Stimulated activated CD4-positive, alpha-beta T cell treated with anti-CD3 and anti-CD28 coated beads, TNF-alpha, amount 100 ng/mL, for 48 hours (primary cell): Measurements from ENCODE around the gene ARHGAP31.
A peak's percentile ranks its signal among the peaks of the same experiment; 100 is the strongest.
"Not testable (repeated sequence)": the region's sequence is repeated elsewhere in the genome, so short reads cannot be mapped to it uniquely, and the experiment has no call there.

ENCODE experiments used
- DNase-seq, 3 donors: peaks; one replicate each; pipeline ENCODE4 v3.0.0-alpha.2; 2020; ENCODE audit warnings: low read depth in 3 of 3

ARHGAP31 gene

DNA sequence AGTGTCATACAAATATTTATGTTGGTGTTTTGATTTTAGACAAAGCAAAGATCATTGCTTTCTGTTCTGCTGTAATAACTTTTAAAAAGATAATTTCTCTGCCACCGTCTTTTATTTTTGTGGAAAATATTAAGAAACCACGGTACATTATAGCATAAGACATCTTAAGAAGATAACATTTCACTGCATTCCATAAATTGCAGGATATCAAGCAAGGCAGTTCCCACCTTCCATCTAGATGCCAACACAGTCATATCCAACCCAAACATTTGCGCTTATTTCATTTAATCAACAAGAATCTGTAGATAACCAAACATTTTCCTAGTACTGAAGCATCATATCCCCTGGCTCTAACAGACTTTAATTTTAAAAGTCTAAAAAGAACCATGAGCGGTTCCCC lies 25.1 kb downstream of the ARHGAP31 start:
- DNase-seq: no peak

DNA sequence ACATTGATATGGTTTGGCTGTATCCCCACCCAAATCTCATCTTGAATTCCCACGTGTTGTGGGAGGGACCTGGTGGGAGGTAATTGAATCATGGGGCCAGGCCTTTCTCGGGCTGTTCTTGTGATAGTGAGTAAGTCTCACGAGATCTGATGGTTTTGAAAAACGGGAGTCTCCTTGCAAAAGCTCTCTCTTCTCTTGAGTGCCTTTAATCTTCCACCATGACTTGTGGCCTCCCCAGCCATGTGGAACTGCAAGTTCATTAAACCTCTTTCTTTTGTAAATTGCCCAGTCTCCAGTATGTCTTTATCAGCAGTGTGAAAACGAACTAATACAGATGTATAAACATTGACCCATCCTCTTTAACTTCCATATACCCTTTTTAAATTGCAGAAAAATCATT lies 26.6 kb downstream of the ARHGAP31 start:
- DNase-seq: not testable (repeated sequence)

DNA sequence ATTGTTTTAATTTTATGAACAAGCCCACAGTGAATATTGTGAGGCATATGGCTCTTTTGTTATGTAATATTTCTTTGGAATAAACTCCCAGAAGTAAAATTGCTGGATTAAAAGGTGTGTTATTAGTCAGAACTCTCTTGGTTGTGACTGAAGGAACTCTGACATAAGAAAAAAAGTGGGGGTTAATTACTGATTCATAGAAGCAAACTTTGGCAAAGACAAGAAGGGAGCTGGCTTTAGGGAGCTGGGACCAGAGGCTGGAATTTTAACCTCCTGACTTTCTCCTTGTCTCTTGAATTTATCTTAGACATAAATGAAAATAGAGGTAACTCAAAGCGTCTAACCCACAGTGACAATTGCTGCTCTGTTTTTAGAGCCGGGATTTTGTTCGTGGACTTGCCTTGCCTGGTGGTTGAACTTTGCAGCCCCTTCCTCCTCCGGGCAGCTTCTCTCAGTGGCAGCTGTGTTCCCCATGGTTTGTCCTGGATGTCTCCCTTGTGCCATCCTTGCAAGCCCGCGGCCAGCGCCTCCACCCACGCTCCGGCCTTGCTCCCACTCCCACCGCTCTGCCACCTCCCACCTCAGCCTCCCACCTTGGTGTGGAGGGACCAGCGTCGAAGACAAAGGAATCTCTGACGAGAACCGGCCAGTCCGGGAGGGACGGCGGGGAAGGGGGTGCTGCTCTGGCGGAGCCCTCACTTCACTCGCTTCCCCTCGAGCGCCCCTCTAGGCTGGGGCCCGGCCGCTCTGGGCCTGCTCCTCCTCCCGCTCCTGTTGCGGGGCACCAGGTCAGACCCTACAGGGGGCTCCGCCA lies 28.0 kb downstream of the ARHGAP31 start:
- peak in 1 of 3 donors; percentile 3 for DNase-seq

DNA sequence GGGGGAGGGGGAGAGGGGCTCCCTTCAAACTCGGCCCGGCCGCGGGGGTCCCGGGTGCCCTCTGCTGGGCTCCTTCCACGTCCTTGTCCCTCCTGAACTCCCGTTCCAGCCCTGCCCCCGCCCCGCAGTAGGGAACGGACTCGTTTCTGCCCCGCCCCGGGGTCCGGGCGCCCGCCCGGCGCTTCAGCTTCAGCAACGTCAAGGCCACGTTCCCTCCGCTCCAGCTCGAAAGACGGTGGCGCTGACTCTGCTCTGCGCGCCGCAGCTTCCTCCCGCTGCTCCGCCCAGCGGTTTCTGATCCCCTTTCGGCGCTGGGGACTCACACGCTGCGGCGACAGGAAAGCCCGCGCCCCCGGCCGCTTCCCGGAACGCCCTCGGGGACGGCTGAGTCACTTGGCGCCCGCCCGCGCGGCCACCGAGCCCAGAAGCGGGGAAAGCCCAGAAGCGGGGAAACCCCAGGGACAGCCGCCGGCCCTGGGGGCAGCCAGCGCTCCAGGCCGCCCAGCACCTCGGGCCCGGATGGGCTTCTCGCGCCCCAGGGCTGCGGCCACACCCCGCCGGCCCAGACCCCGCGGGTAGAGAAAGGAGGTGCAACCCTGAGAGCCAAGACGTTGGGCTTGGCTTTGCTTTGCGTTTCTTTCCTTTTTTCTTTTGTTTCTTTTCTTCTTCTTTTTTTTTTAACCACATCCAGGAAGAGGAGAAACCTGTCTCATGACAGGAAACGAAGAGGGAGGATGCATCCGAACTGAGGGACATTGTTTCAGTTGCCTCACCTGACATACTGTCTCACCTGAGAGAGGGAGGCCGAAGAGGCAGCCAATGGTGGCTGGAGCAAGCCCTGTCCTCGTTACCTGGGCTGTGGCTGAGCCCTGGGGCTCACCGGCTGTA lies 28.9 kb downstream of the ARHGAP31 start:
- peak; percentile 88 to 93 (median 91) for DNase-seq

DNA sequence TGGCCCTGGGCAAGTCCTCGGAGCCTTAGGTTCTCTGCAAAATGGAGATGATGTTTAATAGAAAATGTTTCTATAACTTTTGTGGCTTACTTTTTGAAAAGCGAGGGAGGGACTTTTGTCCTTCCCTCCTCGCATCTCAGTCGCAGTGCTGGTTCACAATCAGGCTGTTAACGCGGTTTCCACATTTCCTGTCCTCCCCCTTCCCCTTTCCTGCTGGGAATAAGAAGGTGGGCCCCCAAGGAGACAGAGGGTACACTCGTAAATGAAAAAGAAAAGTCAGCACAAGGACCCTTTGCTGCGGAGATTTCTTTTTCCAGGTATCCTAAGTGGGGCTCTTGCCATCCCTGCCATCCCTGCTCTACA lies 29.5 kb downstream of the ARHGAP31 start:
- no peak for DNase-seq

DNA sequence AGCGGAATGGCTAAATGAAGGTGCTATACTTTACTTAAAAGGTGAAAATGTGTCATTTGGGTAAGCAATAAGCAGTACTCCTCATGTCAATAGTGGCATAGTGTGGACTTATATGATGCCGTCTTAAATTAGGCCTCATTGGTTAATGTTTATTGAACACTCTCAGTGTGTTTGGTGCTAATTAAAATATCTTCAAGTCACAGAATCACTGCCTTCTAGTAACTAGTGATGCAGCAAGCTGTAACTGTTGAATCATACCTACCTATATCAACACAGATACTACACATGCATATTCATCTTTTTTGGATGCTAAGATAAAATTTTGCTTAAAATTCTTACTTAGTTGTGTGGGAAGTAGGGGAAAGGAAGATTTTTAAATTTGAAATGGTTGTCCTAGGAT lies 30.7 kb downstream of the ARHGAP31 start:
- no peak for DNase-seq

DNA sequence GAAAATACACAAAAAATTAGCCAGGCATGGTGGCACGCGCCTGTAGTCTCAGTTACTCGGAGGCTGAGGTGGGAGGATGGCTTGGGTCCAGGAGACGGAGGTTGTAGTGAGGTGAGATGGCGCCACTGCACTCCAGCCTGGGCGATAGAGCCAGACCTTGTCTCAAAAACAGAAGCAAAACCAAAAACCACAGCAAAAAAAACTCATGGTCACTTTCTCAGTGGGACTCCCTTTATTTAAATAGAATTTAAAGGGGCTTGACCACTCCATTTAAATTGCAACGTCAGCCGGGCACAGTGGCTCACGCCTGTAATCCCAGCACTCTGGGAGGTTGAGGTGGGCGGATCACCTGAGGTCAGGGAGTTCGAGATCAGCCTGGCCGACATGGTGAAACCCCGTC lies 32.8 kb downstream of the ARHGAP31 start:
- DNase-seq: no peak

DNA sequence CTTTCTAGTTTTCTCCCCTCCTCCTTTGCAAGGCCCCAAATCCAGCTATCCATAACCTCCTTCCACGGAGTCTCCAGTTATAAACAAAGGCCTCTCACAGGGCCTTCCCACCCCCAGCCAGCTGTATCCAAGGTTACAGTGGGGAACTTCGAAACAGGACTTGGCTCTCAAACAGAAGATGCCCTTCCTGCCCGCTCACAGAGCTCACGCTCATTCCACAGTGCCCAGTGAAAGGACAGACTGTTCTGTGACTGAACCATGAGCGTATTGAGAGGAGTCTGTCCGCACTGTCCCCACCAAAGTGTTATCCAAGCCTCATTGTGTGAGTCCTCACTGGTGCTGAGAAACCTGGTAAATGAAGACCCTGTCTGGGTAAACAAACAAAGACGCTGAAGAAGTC lies 35.4 kb downstream of the ARHGAP31 start:
- DNase-seq: no peak

DNA sequence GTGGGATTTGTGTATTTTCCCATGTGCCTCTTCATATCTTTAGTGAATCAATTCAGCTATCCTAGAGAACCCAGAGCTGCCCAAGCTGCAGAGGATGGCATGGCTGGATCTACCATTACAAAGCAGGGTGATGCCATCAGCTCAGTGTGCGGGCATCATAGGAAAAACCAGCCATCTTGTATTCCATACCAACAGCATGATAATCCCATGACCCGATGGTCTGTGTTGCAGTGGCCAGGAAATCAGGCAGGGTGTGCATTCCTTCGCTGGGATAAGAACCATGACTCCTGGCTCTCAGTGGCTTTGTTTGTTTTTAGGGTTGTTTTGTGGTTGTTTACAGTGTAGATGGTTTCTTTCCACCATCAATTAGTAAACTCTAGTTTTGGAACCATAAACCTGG lies 36.0 kb downstream of the ARHGAP31 start:
- no peak for DNase-seq

DNA sequence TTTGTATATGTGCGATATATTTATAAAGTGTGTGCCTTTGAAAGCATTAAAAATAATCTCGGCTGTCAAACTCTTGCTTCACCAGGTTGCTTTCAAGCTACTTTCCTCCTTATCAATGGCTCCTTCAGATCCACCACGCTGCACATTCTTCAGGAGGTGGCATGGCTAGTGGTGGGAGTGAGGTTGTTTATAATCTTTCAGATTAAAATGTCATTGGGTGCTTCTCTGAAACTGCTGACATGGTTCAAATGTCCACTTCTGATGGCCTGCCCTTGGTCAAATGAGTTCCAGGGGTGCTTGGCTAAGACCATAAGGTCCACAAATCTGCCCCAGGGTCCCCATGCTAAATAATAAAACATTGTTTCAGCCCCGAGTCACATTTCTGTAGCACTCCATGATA lies 36.7 kb downstream of the ARHGAP31 start:
- no peak for DNase-seq

DNA sequence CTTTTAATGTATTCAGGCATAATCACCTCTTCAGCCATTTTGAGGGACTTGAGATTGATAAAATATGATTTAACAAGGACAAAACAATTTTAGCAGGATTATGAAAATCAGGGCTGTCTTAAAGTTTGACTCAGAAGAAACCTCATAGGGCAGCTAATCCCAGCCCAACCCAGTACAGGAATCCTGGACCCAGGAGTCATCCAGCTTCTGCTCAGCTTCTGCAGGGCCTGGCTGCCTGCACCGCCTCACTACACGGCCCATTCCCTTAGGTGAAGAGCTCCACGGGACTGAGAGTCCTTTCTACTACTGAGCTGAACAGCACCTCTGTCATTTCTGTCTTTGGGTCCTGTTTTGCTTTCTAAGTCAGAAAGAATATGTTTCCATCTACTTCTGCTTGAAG lies 37.5 kb downstream of the ARHGAP31 start:
- DNase-seq: no peak

DNA sequence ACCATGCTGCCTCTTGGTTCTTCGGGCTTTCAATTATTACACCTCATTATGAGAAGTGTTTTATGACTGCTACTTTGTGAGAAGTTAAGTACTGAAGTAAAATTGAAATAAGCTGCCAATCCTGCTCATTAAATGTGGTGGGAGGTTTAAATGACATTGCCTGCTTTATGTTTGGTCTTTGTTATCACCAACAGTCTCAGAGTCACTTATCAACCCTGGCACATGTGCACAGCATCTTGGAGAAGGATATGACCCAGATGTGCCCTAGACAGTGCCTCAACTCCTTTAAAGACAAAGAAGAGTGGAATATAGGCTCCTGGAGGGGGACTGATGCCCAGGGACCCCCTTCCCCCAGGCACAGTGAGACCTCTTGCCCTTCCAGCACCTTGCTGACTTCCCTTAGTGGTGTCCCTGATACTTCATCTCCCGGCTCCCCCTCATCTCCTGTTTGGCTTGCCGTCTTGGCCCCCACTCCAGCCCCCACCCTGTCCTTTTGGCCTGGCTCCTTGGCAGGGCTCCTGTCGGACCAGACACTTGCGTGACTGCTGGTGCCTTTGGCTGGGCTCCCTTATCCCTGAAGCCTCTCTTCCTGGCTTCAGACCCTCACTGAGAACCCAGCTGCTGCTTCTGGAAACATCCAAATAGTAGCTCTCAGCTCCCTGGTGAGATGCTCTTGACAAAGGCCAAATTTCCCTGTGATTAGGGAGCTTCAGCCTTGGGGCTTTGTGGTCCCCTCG lies 39.8 kb downstream of the ARHGAP31 start:
- no peak for DNase-seq

DNA sequence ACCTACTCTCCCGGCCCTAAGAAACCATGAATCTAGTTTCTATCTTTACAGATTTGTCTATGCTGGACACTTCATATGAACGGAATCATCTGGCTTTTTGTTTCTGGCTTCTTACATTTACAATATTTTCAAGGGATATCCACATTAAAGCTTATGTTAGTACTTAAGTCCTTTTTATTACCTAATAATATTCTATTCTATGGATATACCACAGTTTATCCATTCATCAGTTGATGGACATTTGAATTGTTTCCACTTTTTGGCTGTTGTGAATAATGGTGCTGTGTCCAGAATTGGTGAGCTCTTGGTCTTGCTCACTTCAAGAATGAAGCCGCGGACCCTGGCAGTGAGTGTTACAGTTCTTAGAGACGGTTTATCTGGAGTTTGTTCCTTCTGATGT lies 42.6 kb downstream of the ARHGAP31 start:
- DNase-seq: no peak

DNA sequence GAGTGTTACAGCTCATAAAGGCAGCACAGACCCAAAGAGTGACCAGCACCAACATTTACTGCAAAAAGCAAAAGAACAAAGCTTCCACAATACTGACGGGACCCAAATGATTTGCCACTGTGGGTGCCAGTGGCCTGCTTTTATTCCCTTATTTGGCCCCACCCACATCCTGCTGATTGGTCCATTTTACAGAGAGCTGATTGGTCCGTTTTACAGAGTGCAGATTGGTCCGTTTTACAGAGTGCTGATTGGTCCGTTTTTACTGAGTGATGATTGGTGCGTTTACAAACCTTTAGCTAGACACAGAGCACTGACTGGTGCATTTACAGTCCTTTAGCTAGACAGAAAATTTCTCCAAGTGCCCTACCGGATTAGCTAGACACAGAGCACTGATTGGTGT lies 43.2 kb downstream of the ARHGAP31 start:
- DNase-seq: not testable (repeated sequence)

DNA sequence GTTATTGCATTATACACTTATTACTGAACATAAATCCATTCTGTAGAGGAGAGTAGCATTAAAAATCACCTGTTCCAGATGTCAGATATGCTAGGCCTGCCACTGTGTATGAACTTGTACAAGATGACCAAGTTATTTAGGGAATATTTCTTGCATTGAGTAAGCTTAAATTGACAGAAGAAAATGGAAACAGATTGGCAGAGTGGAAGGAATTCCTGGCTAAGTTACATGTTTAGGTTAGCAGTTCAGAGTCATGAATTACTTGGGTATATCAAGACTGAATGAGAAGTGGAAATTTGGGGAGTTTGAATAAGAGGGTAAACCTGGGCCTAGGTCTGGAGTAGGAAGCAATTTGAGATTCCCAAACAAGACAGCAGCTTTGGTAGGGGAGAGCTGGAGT lies 44.6 kb downstream of the ARHGAP31 start:
- DNase-seq: no peak

DNA sequence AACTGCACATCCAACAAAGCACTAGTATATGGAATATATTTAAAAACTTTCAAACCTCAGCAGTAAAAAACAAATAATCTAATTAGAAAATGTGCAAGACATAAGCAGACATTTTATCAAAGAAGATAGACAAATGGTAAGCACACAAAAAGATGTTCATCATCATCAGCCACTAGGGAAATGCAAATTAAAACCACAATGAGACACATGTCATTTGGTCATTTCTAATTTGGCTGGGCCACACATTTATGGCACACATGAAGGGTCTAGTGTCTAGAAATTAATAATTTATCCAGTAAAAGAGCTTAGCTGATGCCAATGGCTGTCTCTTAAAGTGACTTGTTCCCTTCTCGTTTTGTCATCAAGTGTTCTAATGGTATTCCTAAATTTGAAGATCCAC lies 45.8 kb downstream of the ARHGAP31 start:
- no peak for DNase-seq

DNA sequence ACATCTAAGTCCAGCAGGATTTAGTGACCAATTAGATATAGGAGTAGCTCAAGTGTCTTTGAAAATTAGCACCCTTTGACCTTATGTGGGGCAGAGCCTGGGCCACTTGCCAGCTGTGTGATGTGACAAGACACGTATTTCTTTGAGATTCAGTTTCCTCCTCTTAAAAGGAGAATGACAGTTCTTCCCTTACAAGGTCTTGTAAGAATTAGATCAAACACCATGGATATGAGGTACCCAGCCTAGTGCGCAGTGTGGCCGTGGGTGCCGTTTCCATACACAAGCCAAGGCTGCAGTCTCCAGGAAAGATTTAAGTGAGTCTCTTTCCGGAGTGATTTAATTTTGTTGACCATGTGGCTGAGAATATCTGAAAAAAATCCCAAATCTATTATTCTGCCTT lies 46.3 kb downstream of the ARHGAP31 start:
- DNase-seq: no peak

DNA sequence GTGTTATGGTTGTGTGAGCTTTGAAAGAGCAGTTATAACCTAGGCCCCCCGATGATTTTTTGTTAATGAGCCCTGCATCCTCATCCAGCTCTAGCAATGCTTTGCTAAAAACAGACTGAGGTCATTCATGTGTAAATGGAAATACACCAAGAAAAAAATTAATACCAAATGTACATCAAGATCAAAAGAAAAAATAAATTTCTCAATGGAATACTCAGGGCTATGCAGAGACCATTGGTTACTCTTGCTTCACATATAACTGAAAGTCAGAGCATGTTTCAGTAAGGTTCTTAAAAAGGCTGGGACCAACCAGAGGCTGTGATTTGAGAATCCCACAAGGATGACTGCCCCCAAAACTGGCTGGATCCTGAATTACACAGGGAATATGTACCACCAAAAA lies 48.0 kb downstream of the ARHGAP31 start:
- no peak for DNase-seq

DNA sequence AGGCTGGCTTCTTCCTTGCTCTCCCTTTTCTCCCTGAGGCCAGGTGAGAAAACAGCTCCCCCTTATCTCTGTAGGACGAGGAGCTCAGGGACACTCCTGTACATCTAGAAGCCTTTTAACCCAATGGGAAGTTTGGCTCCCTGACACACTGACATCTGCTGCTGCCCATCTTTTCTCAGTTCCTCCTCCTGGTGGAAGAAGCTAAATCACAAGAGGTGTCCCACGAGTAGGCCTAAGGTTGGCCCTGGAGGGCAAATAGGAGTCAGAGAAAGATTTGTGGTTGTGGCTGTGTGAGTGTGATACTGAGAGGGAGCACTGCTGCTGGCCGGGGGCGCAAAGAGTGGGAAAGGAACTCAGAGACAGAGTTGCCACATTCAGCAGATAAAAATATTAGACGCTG lies 49.5 kb downstream of the ARHGAP31 start:
- DNase-seq: no peak

DNA sequence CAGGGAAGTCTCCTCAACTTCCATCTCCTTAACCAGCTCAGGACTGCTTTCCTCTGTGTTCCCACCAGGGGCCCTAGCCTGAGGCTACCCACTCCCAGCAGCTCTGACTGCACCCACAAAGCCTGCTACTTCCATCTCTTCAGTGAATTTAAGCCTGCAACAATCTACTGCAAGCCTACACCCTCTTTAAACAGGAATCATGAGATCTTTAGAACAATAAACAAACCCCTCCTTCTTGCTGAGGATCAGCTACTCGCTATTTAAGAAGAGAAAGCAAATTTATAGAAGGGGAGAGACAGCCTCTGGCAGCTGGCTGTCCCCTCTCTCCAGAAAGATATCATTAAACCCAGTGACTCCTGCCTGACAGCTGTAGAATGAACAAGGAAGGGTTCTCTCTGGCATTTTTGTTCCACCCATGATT lies 51.9 kb downstream of the ARHGAP31 start:
- DNase-seq: no peak

DNA sequence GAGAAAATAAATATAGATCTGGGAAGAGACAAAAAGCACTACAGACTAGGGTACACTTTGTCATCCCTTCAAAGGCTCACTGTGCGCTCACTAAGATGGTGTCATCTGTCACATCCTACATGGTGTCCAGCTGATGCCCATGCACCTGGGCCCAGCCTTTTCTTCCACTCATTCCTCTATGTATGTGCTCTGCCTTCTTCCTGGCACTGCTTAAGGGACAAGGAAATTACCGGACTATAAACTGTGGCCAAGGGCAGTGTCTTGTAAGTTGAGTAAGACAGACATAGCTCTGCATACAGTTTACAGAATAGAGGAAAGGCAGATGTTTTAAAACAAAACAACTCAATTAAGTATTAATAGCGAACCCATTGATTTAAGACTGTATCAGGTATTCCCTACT lies 52.9 kb downstream of the ARHGAP31 start:
- DNase-seq: no peak

DNA sequence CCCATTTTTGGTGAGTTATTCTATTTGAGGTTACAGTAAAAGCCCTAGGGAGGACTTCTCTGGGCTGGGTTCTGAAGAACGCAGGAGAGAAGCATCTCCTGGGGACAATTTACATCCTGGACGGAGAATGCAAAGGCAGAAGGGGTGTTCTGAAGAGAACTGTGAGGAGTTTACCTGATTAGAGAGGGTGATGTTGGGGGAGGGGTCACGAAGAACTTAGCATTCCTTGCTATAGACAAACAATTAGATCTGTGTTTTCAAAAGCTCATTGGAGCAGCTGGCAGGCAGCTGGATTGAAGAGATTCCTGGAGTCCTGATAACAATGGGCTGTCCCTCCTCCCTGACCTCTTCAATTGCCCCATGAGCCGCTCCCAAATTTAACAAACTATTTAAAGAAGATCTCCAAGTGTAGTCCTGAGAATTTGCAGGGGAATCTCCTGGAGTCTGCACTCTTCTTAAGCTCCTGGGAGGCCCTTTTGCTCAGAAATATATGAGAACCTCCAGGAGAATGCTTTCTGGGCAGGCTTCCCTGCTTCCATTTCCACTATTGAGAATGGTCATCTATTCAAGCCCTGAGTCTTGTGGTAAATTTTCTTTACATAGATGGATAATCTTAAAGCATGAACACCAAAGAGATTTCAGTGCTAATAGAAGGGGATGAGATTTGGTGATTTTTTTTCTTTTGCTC lies 55.3 kb downstream of the ARHGAP31 start:
- DNase-seq: no peak
